ENCODE data around the gene HMX3.

DNA sequence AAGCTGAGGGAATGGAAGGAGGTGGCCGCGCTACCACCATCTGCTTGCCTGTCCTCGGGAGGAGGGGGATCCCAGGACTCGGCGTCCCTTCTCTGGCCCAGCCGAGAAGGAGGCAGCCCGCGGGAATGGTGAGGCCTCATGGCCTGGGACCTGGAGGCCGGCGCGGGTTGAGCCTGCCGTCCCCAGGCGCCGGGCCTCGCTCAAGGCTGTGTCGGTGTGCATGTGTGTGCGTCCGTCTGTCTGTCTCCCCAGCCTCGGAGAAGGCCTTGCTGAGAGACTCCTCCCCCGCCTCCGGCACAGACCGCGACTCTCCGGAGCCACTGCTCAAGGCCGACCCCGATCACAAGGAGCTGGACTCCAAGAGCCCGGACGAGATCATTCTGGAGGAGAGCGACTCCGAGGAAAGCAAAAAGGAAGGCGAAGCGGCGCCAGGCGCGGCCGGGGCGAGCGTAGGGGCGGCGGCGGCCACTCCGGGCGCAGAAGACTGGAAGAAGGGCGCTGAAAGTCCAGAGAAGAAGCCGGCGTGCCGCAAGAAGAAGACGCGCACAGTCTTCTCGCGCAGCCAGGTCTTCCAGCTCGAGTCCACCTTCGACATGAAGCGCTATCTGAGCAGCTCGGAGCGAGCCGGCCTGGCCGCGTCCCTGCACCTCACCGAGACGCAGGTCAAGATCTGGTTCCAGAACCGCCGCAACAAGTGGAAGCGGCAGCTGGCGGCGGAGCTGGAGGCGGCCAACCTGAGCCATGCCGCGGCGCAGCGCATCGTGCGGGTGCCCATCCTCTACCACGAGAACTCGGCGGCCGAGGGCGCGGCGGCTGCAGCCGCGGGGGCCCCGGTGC lies 1.3 kb downstream of the HMX3 start:
- no peak for TF ChIP-seq CTCF (IDR thresholded peaks at IDR 0.05)
- no peak for TF ChIP-seq ZFX (IDR thresholded peaks at IDR 0.05; ENCODE audit: borderline replicate concordance)
